Measurements from ENCODE around the gene AKAP7. TPM values are rescaled to one million over a fixed set of nuclear protein-coding genes. Genes with fewer than 3 reads are reported as not detected.

AKAP7 gene
- total RNA-seq, 1 donor from 2014 or later = 4.5 TPM

- Mint-ChIP-seq H3K36me3 (ENCODE audit: unreplicated experiment) (no peaks in the 10 kb centered on the region), H3K9me3 (ENCODE audit: unreplicated experiment) (no peaks in the 10 kb centered on the region), H3K4me3 (ENCODE audit: unreplicated experiment) (no peak overlapping the region), H3K27me3 (ENCODE audit: unreplicated experiment) (no peaks in the 10 kb centered on the region), H3K4me1 (ENCODE audit: unreplicated experiment) (peaks cover 38% of the 10 kb centered on the region), H3K27ac (ENCODE audit: unreplicated experiment) (peak overlapping the region; percentile 78)
- no peak for TF ChIP-seq CTCF (IDR thresholded peaks at IDR 0.05)
- no peak for DNase-seq (ENCODE audit: extremely low spot score, unreplicated experiment)
These were observed 32.0 kb upstream of the AKAP7 start for GRCh38 chr6:131103296-131103695.

- no peaks in the 10 kb centered on the region for H3K27me3 Mint-ChIP-seq (ENCODE audit: unreplicated experiment)
- H3K36me3 Mint-ChIP-seq (ENCODE audit: unreplicated experiment) = no peaks in the 10 kb centered on the region
- H3K4me1 Mint-ChIP-seq (ENCODE audit: unreplicated experiment) = peaks cover 38% of the 10 kb centered on the region
- H3K9me3 Mint-ChIP-seq (ENCODE audit: unreplicated experiment) = no peaks in the 10 kb centered on the region
- DNase-seq (ENCODE audit: extremely low spot score, unreplicated experiment) = no peak
- TF ChIP-seq CTCF (IDR thresholded peaks at IDR 0.05) = no peak
- H3K4me3 Mint-ChIP-seq (ENCODE audit: unreplicated experiment) = no peak overlapping the region
- H3K27ac Mint-ChIP-seq (ENCODE audit: unreplicated experiment) = peak overlapping the region; percentile 12
These were observed 31.4 kb upstream of the AKAP7 start for GRCh38 chr6:131103901-131104300.

GRCh38 chr6:131107151-131107550 lies 28.1 kb upstream of the AKAP7 start:
- Mint-ChIP-seq H3K36me3 (ENCODE audit: unreplicated experiment) (no peaks in the 10 kb centered on the region), H3K4me1 (ENCODE audit: unreplicated experiment) (peaks cover 29% of the 10 kb centered on the region), H3K27ac (ENCODE audit: unreplicated experiment) (no peak overlapping the region), H3K4me3 (ENCODE audit: unreplicated experiment) (no peak overlapping the region), H3K9me3 (ENCODE audit: unreplicated experiment) (no peaks in the 10 kb centered on the region), H3K27me3 (ENCODE audit: unreplicated experiment) (no peaks in the 10 kb centered on the region)
- TF ChIP-seq CTCF (IDR thresholded peaks at IDR 0.05) = no peak
- no peak for DNase-seq (ENCODE audit: extremely low spot score, unreplicated experiment)

- Mint-ChIP-seq H3K27ac (ENCODE audit: unreplicated experiment) (no peak overlapping the region), H3K4me1 (ENCODE audit: unreplicated experiment) (peaks cover 10% of the 10 kb centered on the region), H3K4me3 (ENCODE audit: unreplicated experiment) (no peak overlapping the region), H3K9me3 (ENCODE audit: unreplicated experiment) (peaks cover 6% of the 10 kb centered on the region), H3K27me3 (ENCODE audit: unreplicated experiment) (no peaks in the 10 kb centered on the region), H3K36me3 (ENCODE audit: unreplicated experiment) (no peaks in the 10 kb centered on the region)
- no peak for DNase-seq (ENCODE audit: extremely low spot score, unreplicated experiment)
- TF ChIP-seq CTCF (IDR thresholded peaks at IDR 0.05) = no peak
These were observed 23.0 kb upstream of the AKAP7 start for GRCh38 chr6:131112249-131112648.

- DNase-seq (ENCODE audit: extremely low spot score, unreplicated experiment) = no peak
These were observed 19.6 kb upstream of the AKAP7 start for GRCh38 chr6:131115651-131116050.

More at GRCh38 chr6:131115651-131116050, 19.6 kb upstream of the AKAP7 start:
- no peaks in the 10 kb centered on the region for H3K27me3 Mint-ChIP-seq (ENCODE audit: unreplicated experiment)
- no peaks in the 10 kb centered on the region for H3K36me3 Mint-ChIP-seq (ENCODE audit: unreplicated experiment)
- peaks cover 6% of the 10 kb centered on the region for H3K9me3 Mint-ChIP-seq (ENCODE audit: unreplicated experiment)
- H3K4me3 Mint-ChIP-seq (ENCODE audit: unreplicated experiment) = no peak overlapping the region
- no peak overlapping the region for H3K27ac Mint-ChIP-seq (ENCODE audit: unreplicated experiment)
- peaks cover 10% of the 10 kb centered on the region for H3K4me1 Mint-ChIP-seq (ENCODE audit: unreplicated experiment)
- no peak for TF ChIP-seq CTCF (IDR thresholded peaks at IDR 0.05)
